HFF-Myc (cell line): ENCODE results near the gene BCAS3.

Experiments used
- DNase-seq: peaks from one replicate; pipeline ENCODE4 v3.0.0-alpha.2; 2011; ENCODE audit warnings: low read depth; ENCODE audit errors: extremely low read depth
- H3K4me3 ChIP-seq: replicated peaks from 2 replicates; pipeline ENCODE4 v1.5.1; 2011; ENCODE audit warnings: low read depth, mild to moderate bottlenecking, control low read depth, low read length
- CTCF ChIP-seq: IDR thresholded peaks from 2 replicates; pipeline ENCODE4 v1.5.1; 2012; ENCODE audit warnings: mild to moderate bottlenecking, low read depth, low read length, control low read depth; ENCODE audit errors: missing control alignments

Gene BCAS3

GRCh38 chr17:61285526-61286320, 608.1 kb downstream of the BCAS3 start:
- H3K4me3 ChIP-seq, result no peak overlapping the region
- no peak for DNase-seq
- no peak for TF ChIP-seq CTCF

GRCh38 chr17:61286449-61286848, 608.8 kb downstream of the BCAS3 start:
- TF ChIP-seq CTCF, result no peak
- DNase-seq, result no peak
- no peak overlapping the region for H3K4me3 ChIP-seq

GRCh38 chr17:61289408-61290385, 612.0 kb downstream of the BCAS3 start:
- no peak overlapping the region for H3K4me3 ChIP-seq
- TF ChIP-seq CTCF, result no peak
- no peak for DNase-seq

- no peak for DNase-seq
- TF ChIP-seq CTCF, result no peak
- H3K4me3 ChIP-seq, result no peak overlapping the region
These were observed 614.0 kb downstream of the BCAS3 start for GRCh38 chr17:61291451-61292285.

- no peak overlapping the region for H3K4me3 ChIP-seq
- no peak for DNase-seq
- TF ChIP-seq CTCF, result no peak
These were observed 616.6 kb downstream of the BCAS3 start for GRCh38 chr17:61294286-61294685.

GRCh38 chr17:61294777-61295176, 617.1 kb downstream of the BCAS3 start:
- no peak for DNase-seq
- no peak overlapping the region for H3K4me3 ChIP-seq
- no peak for TF ChIP-seq CTCF
